Measurements from ENCODE around the gene MPND. TPM values are rescaled to one million over a fixed set of nuclear protein-coding genes. Genes with fewer than 3 reads are reported as not detected.

MPND gene
- polyA plus RNA-seq, 1 of the 3 experiments (the other 2 are of a cell fraction): 21.3 TPM

DNA sequence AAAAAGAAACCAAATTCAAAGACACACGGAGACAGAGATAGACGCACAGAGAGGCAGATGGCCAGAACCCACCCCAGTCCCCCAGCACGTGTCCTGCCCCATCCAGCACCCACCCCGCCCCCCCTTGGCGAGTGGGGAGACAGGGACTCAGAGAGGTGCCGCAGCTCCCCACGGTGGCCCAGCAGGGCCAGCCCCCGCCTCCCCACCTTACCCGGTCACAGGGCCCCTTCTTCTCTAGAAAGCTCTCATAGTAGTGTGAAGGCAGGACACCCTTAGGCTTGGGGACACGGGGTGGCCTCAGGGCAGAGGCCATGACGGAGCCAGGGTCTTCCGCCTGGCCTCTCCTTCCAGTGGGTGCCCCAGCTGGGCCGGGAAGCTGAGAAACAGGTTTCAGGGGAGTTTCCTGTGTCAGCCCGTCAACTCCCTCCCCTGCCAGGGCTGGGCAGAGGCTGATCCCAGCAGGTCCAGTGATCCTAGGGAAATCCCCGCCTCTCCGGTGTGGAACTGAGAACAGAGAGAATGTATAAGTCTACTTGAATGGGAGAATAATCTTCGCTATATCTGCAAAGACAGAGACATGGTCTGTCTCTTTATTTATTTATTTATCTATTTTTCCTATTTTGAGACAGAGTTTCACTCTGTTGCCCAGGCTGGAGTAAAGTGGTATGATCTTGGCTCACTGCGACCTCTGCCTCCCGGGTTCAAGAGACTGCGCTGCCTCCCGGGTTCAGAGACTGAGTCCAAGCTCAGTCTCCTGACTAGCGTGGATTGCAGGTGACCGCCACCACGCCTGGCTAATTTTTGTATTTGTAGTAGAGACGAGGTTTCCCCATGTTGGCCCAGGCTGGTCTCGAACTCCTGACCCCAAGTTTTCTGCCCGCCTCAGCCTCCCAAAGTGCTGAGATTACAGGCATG, 4.7 kb upstream of the MPND start, which contains the start of gene STAP2:
TSS of gene STAP2 (minus strand) at position 387 of the 915 bp plus-strand sequence. CDS start at position 313, 74 bp downstream.
- CTCF ChIA-PET: interaction anchor here (0.6 to 2.0 kb wide), 4 partner anchors 14 to 270 kb away, joined by 3 to 9 read pairs (median 4); no protein-coding TSS in a partner anchor

More for the DNA sequence above, 4.7 kb upstream of the MPND start, which contains the start of gene STAP2:
- Histone ChIP-seq H3K27me3 (ENCODE audit: insufficient read depth) (no peaks in the 10 kb centered on the region), H3K9me3 (no peaks in the 10 kb centered on the region), H3K4me1 (ENCODE audit: control insufficient read depth in 1 of 2, insufficient read depth in 2 of 2, low read depth in 1 of 2, low read length in 1 of 2) (peaks cover 0 to 5% of the 10 kb centered on the region in 2 experiments; a peak in 1 of 4 replicates), H3K4me2 (no peak within 1 kb of the TSS), H3K4me3 (ENCODE audit: low read depth in 2 of 2, low read length in 1 of 2) (no peak within 1 kb of the TSS), H3K36me3 (replicated peaks in 1 of 2; ENCODE audit: control insufficient read depth in 1 of 2, insufficient read depth in 2 of 2, low read length in 1 of 2) (no peaks in the 10 kb centered on the region), H2AFZ (ENCODE audit: low read depth) (no peak within 1 kb of the TSS), H3F3A (replicated peaks; ENCODE audit: insufficient read depth) (no peaks in the 10 kb centered on the region), H4K20me1 (ENCODE audit: insufficient read depth) (no peaks in the 10 kb centered on the region), H3K79me2 (ENCODE audit: insufficient read depth) (no peaks in the 10 kb centered on the region), H3K9ac (no peak within 1 kb of the TSS), H3K27ac (ENCODE audit: low read depth in 2 of 2, low read length in 1 of 2) (no peak within 1 kb of the TSS), H3K9me2 (no peaks in the 10 kb centered on the region)
- 87% methylated on average over 22 of the region's 27 CpGs for WGBS (ENCODE audit: low lambda C conversion rate)
- no peak for DNase-seq
- TF ChIP-seq POLR2AphosphoS5 (IDR thresholded peaks at IDR 0.05; ENCODE audit: low read depth, low read length): no peak
- TF ChIP-seq, protein P1, sequence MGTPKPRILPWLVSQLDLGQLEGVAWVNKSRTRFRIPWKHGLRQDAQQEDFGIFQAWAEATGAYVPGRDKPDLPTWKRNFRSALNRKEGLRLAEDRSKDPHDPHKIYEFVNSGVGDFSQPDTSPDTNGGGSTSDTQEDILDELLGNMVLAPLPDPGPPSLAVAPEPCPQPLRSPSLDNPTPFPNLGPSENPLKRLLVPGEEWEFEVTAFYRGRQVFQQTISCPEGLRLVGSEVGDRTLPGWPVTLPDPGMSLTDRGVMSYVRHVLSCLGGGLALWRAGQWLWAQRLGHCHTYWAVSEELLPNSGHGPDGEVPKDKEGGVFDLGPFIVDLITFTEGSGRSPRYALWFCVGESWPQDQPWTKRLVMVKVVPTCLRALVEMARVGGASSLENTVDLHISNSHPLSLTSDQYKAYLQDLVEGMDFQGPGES (IDR thresholded peaks at IDR 0.05; ENCODE audit: low read depth, low read length): no peak
- TF ChIP-seq, protein P2, sequence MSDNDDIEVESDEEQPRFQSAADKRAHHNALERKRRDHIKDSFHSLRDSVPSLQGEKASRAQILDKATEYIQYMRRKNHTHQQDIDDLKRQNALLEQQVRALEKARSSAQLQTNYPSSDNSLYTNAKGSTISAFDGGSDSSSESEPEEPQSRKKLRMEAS (IDR thresholded peaks at IDR 0.05; ENCODE audit: low read depth): no peak
- TF ChIP-seq SIN3A (IDR thresholded peaks at IDR 0.05; ENCODE audit: borderline replicate concordance, low read depth, low read length): no peak
- TF ChIP-seq, protein P3, sequence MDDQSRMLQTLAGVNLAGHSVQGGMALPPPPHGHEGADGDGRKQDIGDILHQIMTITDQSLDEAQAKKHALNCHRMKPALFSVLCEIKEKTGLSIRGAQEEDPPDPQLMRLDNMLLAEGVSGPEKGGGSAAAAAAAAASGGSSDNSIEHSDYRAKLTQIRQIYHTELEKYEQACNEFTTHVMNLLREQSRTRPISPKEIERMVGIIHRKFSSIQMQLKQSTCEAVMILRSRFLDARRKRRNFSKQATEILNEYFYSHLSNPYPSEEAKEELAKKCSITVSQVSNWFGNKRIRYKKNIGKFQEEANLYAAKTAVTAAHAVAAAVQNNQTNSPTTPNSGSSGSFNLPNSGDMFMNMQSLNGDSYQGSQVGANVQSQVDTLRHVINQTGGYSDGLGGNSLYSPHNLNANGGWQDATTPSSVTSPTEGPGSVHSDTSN (IDR thresholded peaks at IDR 0.05): no peak
- no peak for TF ChIP-seq FOXJ3 (CRISPR knock-in tag; IDR thresholded peaks at IDR 0.05)
- TF ChIP-seq EZH2phosphoT487 (IDR thresholded peaks at IDR 0.05; ENCODE audit: borderline replicate concordance, low read depth): no peak
- no peak for TF ChIP-seq JUND (IDR thresholded peaks at IDR 0.05)
- TF ChIP-seq, protein P4, sequence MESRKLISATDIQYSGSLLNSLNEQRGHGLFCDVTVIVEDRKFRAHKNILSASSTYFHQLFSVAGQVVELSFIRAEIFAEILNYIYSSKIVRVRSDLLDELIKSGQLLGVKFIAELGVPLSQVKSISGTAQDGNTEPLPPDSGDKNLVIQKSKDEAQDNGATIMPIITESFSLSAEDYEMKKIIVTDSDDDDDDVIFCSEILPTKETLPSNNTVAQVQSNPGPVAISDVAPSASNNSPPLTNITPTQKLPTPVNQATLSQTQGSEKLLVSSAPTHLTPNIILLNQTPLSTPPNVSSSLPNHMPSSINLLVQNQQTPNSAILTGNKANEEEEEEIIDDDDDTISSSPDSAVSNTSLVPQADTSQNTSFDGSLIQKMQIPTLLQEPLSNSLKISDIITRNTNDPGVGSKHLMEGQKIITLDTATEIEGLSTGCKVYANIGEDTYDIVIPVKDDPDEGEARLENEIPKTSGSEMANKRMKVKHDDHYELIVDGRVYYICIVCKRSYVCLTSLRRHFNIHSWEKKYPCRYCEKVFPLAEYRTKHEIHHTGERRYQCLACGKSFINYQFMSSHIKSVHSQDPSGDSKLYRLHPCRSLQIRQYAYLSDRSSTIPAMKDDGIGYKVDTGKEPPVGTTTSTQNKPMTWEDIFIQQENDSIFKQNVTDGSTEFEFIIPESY (IDR thresholded peaks at IDR 0.05; ENCODE audit: borderline replicate concordance, low read depth): no peak
- TF ChIP-seq SMC3 (IDR thresholded peaks at IDR 0.05; ENCODE audit: low read depth, low read length): no peak
- POLR2A ChIA-PET: no interaction called here
